GM19395 (cell line): ENCODE results near the gene NCAM2.
"Not testable (repeated sequence)": the region's sequence is repeated elsewhere in the genome, so short reads cannot be mapped to it uniquely, and the experiment has no call there.

ENCODE experiments used
- ATAC-seq: cut with Tn5 transposase; IDR thresholded peaks from one replicate; pipeline ENCODE4 v1.9.1; 2021; ENCODE audit warnings: mild to moderate bottlenecking, moderate library complexity; ENCODE audit not compliant: unreplicated experiment

The NCAM2 gene

DNA sequence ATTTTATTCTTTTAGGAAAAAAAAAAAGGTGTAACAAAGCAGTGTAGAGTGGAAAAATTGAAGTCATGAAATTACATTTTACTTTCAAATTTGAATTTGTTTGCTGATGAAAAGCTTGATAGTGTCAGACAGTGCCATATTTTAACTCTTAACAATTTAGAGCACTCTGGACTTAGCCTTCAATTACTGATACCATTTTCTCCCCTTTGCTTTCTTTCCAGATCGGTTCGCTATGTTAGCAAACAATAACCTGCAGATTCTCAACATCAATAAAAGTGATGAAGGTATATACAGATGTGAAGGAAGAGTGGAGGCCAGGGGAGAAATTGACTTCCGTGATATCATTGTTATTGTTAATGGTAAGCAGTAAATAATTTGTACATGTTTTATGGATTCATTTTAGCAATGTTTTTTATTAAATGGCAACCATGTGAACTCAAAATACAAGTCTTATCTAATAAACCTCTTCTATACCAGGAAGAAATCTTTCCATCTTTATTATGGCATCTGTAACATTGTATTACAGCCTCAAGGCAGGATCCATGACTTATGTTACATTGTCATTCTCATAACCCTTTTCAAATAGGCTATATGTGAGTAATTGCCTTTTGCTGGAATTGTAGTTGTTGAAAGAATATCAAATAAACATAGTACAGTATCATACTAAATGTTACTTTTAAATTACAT is 293.8 kb downstream of the NCAM2 start:
- ATAC-seq, result no peak

DNA sequence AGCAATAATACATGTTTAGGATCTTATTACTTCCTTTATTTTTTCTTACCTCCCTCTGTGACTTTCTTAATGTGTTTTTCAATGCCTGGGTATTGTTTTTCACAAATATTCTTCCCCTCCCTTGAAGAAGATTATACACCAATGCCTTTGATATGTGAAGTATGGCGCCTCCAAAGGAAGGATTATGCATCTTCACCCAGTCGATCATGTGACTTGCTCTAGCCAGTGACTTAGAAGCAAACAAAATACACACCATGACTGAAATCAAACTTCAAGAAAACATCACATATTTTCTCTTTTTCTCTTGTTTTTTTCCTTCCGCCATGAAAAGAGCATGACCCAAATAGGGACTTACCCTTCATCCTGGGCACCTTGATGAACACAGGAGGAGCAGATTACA is 297.1 kb downstream of the NCAM2 start:
- ATAC-seq, result no peak

DNA sequence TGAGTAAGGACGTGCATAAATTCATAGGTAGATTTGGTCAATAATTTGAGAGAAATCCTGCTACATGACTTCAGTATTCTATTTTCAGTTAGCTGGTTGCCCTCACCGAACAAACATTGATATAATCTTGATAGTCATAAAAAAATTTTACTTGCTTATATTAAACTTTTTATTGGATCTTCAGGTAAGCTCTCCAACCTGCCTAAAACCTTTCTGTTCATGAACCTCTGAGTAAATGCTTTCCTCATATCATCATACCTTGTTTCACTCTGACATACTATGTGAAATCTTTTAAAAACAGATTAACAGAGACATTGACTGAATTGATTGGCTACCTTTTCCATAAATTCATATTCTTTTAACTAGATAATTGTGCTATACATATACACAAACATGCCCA is 299.0 kb downstream of the NCAM2 start:
- no peak for ATAC-seq

DNA sequence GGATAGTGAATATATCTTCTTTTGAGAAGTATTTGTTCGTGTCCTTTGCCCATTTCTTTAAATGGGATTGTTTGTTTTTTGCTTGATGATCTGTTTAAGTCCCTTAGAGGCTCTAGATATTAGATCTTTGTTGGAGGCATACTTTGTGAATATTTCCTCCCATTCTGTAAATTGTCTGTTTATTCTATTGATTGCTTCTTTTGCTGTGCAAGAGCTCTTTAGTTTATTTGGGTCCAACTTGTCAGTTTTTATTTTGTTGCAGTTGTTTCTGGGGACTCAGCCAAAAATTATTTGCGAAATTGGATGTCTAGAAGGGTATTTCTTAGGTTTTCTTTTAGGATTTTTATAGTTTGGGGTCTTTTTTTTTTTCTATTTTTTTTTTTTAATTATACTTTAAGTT is 302.8 kb downstream of the NCAM2 start:
- ATAC-seq, result no peak

DNA sequence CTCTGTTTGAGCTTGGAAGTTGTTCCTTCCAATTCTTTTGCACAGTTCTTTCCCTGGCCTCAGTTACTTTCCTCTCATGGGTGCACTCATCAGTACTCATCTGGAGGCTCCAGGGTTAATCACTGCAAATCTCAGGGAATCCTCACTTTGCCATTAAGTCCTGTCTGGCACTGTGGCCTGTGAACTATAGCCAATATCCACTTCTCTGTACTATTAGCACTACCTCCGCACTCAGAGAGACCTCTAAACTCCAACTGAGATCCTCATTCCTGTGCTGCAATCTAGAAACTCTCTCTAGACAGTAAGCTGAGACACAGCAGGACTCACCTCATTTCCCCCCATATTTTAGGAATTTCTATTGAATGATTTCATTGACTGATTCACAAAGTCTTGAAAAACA is 311.3 kb downstream of the NCAM2 start:
- ATAC-seq, result no peak

DNA sequence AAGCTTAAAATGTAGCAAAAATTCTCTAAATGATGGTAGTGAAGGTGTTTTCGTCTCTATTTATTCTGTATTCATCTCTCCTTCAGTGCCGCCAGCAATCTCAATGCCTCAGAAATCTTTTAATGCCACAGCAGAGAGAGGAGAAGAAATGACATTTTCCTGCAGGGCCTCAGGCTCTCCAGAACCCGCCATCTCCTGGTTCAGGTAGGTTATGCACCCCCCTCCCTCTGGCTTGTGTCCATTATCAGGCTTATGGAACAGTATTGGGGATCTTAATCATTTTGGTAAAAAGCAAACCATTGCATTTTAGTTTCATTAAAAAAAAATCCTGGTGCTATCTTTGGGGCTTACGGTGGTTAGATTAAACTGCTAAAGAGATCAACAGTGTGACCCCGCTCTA is 326.1 kb downstream of the NCAM2 start:
- ATAC-seq, result no peak

DNA sequence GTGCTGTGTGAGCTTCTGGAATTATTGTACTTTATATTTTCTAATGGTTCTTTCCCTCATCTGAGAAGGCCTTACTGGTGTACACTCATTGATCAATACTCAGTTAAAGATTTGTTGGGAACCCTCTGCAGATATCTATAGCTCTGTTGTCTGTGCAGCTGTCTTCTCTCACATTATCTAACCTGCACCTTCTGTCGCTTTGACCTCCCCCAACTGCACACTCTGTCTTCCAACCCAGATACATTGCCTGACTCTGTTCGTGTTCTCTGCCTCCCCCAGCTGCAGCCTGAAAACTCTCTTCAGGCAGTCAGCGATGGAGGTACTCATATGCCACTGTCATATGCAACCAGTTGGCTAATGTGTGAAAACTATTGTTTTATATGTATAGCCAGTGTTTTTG is 334.3 kb downstream of the NCAM2 start:
- no peak for ATAC-seq

DNA sequence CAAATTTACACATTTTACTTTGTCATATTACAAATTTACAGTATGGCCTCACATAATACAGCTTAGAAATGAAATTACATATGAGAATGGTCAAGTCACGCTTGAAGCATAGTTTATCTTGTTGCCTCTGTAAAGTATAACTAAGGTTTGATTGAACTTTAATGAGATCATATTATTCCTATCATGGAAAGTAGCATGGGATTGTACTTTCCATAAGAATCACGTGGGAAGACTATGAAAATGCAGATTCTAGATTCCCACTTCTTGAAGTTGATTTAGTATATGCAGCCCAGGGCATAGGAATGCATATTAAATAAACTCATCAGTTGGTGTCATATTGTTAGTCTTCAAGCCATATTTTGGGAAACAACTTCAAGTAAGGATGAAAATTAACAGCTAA is 342.8 kb downstream of the NCAM2 start:
- no peak for ATAC-seq

DNA sequence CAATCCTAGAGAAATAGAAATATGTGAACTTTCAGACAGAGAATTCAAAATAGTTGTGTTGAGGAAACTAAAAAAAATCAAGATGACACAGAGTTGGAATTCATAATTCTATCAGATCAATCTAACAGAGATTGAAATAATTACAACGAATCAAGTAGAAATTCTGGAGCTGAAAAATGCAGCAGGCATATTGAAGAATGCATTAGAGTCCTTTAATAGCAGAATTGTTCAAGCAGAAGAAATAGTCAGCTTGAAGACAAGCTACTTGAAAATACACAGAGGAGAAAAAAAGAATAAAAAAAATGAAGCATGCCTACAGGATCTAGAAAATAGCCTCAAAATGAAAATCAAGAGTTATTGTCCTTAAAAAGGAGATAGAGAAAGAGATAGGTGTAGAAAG is 347.1 kb downstream of the NCAM2 start:
- no peak for ATAC-seq

DNA sequence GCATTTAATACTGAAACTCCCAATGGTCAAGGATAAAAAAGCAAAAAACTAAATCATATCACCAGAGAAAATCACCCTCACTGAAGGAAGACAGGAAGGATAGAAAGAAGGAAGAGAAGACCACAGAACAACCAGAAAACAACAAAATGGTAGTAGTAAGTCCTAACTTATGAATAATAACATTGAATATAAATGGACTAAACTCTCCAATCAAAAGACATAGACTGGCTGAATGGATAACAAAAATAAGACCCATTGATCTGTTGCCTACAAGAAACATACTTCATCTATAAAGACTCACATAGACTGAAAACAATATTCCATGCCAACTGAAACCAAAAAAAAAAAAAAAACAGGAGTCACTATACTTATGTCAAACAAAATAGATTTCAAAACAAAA is 347.7 kb downstream of the NCAM2 start:
- no peak for ATAC-seq

DNA sequence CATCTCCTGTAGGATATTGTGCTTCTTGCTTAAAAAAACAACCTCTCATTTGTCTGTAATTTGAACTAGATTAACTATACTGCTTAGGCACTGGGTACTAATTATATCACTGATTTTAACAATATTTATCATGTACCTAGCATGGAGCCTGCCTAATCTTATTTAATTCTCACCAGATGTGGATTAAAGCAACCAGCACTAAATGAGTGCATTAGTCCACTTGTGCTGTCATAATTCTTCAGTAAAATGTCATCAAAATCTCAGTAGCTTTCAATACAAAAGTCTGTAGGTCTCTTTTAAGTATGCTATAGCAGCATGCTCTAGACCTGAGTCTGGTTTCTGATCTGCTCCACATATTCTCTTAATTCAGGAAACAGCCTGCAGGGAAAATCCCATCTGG is 368.1 kb downstream of the NCAM2 start:
- no peak for ATAC-seq

DNA sequence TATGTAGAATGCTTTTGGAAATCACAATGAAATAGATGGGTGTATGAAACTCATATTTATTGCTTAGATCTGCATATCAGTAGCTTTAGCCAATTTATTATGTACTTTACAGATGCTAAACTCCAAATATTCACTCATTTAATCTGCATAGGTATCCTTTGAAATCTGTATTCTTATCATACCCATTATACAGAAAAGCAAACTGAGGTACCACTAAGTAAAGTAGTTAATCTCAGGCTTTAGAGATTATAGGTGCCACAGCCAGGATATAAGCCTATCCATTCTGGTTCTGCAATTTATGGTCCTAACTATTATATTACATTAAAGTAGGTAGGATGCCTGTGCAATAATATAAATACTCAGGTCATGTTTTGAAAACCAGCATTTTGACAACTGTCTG is 369.4 kb downstream of the NCAM2 start:
- ATAC-seq, result no peak

DNA sequence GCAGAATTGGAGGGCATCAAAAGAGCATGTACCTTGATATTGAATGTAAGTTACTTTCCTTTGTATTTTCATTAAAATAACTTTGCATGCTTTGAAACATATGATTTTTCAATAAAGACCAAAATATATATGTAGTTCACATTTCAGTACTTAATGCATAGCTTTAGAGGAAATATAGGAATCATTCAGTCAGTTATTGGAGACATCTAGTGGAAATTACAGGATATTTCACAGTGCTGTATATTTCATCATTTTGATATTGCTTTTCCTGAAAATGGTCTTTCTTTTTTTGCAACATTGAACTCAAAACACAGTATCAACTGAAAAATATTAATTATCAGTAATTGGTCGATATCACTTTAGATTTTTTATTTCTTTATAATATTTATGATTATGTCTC is 375.8 kb downstream of the NCAM2 start:
- no peak for ATAC-seq

DNA sequence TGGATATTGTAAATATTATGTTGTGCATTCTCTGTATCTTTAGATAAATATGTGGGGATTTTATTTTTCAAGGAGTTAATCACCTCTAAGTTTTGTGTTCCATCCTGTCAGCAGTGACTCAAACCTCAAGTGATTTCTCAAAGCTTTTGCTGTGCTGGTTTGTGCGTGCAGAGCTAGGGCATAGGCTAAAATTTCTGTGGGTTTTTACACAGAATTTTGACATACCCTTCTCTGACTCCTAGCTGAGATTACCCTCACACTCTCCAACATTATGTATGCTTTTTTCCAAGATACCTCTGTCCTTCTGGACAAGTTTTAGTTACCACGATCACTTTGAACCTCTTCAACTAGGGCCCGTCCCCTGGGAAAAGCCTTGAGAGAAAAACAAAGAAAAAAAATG is 384.9 kb downstream of the NCAM2 start:
- ATAC-seq, result no peak

DNA sequence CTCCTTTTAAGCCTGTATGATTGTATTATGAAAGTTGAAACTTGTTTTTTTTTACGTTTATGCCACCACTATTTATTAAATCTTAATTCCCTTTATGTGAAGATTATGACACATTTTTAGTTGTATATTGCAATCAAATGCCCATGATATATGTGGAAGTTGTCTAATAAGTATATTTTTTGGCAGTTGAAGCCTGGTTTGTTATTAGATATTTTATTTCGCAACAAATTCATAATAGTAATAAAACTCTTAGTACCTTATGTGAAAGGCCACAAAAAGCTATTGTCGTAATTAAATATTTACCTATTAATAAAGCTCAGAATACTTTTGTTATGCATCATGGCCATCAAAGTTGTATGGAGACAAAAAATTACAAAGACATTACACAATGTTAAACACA is 386.8 kb downstream of the NCAM2 start:
- ATAC-seq, result no peak

DNA sequence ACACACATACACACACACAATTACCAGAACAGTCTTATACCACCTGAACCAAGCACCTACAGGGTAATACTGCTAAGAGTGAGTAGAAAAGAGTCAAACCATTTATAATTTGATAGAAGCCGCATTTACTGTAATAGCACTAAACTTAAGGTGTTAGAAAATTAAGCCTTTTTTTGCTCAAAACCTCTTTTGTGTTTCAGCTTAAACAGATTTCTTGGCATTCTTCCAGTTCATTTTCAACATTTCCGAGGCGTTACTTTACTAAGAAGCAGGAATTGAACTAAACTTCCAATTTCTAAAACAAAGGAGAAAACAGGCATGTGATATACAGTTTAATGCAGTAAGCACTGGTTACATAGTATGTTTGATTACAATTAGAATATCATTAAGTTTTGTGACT is 387.2 kb downstream of the NCAM2 start:
- ATAC-seq, result no peak

DNA sequence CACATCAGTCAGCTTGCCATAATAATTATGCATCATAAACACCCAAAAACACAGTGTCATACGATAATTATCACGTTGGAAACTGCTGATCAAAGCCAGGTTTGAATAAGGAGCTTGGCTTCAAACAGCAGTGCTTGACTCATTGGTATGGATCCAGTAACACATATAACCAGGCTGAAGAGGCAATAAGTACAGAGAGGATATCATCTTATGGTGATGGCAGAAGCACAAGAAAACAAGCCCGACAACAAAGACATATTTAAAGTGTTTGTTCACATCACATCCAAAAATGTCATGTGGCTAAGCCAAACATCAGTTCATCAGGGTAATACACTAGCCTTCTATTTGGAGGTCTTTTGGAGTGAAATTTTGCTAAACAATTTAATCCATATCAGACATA is 389.7 kb downstream of the NCAM2 start:
- no peak for ATAC-seq

DNA sequence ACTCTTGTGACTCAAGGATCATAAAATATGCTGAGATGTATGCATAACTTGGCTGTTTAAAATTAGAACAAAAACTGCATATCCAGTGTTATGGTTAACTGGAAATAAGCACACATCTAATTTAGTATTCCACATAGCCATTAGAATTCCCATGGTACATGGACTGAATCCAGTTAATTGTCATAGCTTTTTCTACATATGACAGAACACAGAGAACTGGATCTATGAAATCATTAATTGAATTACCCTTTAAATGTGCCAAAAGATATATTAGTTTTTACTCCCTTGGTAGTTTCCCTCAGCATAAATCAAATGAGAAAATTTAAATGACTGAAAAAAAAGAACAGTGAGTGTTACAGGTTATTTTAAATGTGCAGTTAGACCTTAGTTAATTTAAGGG is 395.9 kb downstream of the NCAM2 start:
- no peak for ATAC-seq

DNA sequence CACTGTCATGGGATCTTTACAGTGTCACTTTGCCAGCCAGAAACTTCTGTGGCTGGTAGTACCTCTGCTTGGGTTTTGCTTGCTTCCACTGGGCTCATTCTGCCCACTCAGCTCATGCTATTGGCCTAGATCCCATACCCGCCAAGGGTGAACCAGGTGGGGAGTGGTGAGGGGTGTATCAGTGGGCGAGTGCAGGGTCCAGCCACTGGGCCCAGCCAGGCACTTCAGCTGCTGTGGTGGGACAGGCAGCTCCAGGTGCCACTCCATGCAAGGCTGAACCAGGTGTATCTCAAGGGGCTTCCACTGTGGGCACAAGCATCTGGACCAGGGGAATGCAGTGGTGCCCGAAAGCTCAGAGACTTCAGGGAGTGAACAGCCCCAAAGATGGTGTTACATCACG is 398.2 kb downstream of the NCAM2 start:
- ATAC-seq, result no peak

DNA sequence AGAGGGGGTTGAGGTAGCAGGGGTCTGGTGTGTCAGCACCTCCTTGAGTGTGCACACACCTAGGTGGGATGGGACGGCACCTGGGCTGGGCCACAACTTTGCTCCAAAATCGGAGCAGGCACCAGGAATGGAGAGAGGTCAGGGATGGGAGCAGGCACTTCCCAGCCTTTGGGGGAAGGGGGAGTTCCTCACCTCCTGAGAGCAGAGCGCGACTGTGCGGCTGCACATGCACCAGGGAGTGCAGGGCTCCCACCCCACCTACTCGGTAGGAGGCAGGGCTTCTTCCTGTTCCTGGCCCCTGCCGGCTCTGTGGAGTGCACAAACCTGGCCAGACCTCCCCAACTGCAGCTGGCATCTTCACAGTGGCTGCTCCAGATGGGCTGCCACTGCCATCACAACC is 399.3 kb downstream of the NCAM2 start:
- ATAC-seq, result no peak

DNA sequence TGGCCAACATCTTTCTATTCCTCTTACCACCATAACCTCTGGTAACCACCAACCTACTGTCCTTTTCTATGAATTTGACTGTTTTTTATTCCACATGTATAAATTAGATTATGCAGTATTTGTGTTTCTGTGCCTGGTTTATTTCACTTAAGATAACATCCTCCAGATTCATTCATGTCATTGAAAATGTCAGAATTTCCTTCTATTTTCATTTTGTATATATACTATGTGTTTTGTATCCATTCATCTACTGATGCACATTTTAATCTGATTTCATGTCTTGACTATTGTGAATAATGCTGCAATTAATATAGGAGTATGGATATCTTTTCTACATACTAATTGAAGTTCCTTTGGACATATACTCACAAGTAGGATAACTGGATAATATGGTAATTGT is 403.2 kb downstream of the NCAM2 start:
- ATAC-seq, result no peak

DNA sequence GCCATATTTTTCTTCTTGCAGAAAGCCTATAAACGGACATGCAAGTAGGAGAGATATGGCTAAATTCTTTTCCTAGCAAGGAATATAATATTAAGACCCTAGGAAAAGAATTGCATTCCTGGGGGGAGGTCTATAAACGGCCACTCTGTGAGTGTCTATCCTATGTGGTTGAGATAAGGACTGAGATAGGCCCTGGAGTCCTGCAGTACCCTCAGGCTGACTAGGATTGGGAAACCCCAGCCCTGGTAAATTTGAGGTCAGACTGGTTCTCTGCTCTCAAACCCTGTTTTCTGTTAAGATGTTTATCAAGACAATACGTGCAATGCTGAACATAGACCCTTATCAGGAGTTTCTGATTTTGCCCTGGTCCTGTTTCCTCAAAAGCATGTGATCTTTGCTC is 404.0 kb downstream of the NCAM2 start:
- ATAC-seq, result not testable (repeated sequence)

DNA sequence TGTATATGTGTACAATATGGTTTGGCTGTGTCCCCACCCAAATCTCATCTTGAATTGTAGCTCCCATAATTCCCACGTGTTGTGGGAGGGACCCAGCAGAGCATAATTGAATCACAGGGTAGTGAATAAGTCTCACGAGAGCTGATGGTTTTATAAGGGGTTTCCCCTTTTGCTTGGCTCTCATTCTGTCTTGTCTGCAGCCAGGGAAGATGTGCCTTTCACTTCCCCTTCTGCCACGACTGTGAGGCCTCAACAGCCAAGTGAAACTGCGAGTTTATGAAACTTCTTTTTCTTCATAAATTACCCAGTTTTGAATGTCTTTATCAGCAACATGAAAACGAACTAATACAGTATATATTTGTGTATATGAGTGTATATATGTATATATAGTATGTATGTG is 406.1 kb downstream of the NCAM2 start:
- peak; percentile 84 for ATAC-seq

DNA sequence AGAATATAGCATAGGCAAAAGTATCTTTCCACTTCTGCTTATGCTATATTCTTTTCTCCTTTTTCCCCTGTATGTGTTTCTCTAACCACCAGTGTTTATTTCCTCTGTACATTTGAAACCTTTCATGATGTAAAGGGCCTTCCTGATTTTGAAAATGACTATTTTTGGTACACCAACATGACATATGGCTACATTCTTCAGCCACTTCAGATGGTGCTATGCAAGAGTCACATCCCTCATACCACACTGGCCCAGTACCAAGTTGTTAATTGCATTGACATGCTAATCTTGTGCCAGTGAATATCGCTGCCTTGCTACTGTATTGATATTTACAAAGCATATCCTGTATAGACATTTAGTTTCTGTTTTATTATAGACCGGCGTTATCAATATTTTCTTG is 408.7 kb downstream of the NCAM2 start:
- ATAC-seq, result no peak
